Measurements from ENCODE around the gene RHBDL1.

- TF ChIP-seq CTCF (conservative IDR thresholded peaks at IDR 0.05; ENCODE audit: low read depth, low read length), result no peak
- no peak for TF ChIP-seq EZH2phosphoT487 (IDR thresholded peaks at IDR 0.05; ENCODE audit: borderline replicate concordance, low read length)
- TF ChIP-seq EZH2 (IDR thresholded peaks at IDR 0.05; ENCODE audit: low read length, unreplicated experiment), result no peak
These were observed 12.9 kb upstream of the RHBDL1 start for GRCh38 chr16:662597-662996.

All from PC-3 (cell line).